Right lobe of liver (tissue), 6 donors: ENCODE measurements around the gene TMEM255B. TPM values are rescaled to one million over a fixed set of nuclear protein-coding genes. Genes with fewer than 3 reads are reported as not detected.
A peak's percentile ranks its signal among the peaks of the same experiment; 100 is the strongest.

Source experiments
- ATAC-seq, 4 donors: fragments of 200-7000 bp; cut with Tn5 transposase; one replicate each; pipeline ENCODE4 v1.9.1; 2020; ENCODE audit warnings: mild to moderate bottlenecking in 4 of 4, moderate library complexity in 4 of 4
- DNase-seq, 3 donors: peaks; one replicate each; pipeline ENCODE4 v3.0.0-alpha.2; 2020
- H3K27ac ChIP-seq, 3 donors: fragments of 200-600 bp; one replicate each; pipeline ENCODE4 v1.8.0; 2022
- H3K27me3 ChIP-seq, 2 donors: fragments of 200-600 bp; one replicate each; pipeline ENCODE4 v1.8.0; 2022
- H3K36me3 ChIP-seq, 4 donors: fragments of 200-600 bp; sonication (generic) in 1 of 4; one replicate each; pipeline versions ENCODE4 v1.5.1 to v1.8.0; 2017 to 2022; ENCODE audit warnings: control low read depth in 1 of 4
- H3K4me1 ChIP-seq, 4 donors: fragments of 200-600 bp; sonication (generic) in 1 of 4; one replicate each; pipeline versions ENCODE4 v1.5.1 to v1.8.0; 2017 to 2022; ENCODE audit warnings: control low read depth in 1 of 4
- H3K4me3 ChIP-seq, 3 donors: fragments of 200-600 bp; one replicate each; pipeline ENCODE4 v1.8.0; 2022
- H3K9me3 ChIP-seq, 4 donors: fragments of 200-600 bp; sonication (generic) in 1 of 4; one replicate each; pipeline versions ENCODE4 v1.5.1 to v1.8.0; 2017 to 2022; ENCODE audit warnings: control low read depth in 1 of 4
- POLR2A ChIP-seq: fragments of 450-650 bp; IDR thresholded peaks from one replicate; pipeline ENCODE4 v1.6.1; 2017; ENCODE audit warnings: antibody characterized with exemption, mild to moderate bottlenecking
- WGBS: methylation state at CpG from one replicate; pipeline ENCODE4 v1.1.6; 2018; ENCODE audit warnings: low coverage, low lambda C conversion rate; ENCODE audit not compliant: insufficient coverage; ENCODE audit errors: missing lambda C conversion rate; 5-methylcytosine and 5-hydroxymethylcytosine counted together
- intact Hi-C, 2 donors: fragments of 100-400 bp; cut with DNase I; formaldehyde crosslinking; loops; one replicate each; pipeline versions ENCODE4 v1.11.2 to v1.14.1; 2022
- total RNA-seq, 6 experiments: library from RNA; depleted of rRNA in 2 of 6; stranded (reverse); fragments of >200 nt in 2 of 6; fragmentation: NEBNext Ultra II Directional in 3 of 6; extraction: Animal tissue kit (Norgen Biotek cat#: 25700) in 3 of 6; gene quantifications; one replicate each; pipeline versions ENCODE4 v1.1.0 to v1.2.4, GENCODE V29; 2016 to 2023
- TF ChIP-seq, protein P1 (sequence below), 4 donors: fragments of 200-600 bp in 3 of 4; fragments of 450-650 bp in 1 of 4; IDR thresholded peaks; one replicate each; pipeline versions ENCODE4 v1.5.1 to v1.8.0; 2016 to 2022; ENCODE audit warnings: antibody characterized with exemption in 4 of 4, mild to moderate bottlenecking in 2 of 4
- donor health status: DM: no; HTN: yes; CAD: no.
- donor health status: DM: no; HTN: no; CAD: no.
- donor health status: DM: no; HTN: no; CAD: no.
- donor health status: DM: no; HTN: yes; CAD: no.
- donor health status: DM: no; HTN: yes; CAD: no.

Gene TMEM255B
- total RNA-seq, 6 experiments from 2014 or later, result 2.5 to 10.4 (median 6.2) TPM

DNA sequence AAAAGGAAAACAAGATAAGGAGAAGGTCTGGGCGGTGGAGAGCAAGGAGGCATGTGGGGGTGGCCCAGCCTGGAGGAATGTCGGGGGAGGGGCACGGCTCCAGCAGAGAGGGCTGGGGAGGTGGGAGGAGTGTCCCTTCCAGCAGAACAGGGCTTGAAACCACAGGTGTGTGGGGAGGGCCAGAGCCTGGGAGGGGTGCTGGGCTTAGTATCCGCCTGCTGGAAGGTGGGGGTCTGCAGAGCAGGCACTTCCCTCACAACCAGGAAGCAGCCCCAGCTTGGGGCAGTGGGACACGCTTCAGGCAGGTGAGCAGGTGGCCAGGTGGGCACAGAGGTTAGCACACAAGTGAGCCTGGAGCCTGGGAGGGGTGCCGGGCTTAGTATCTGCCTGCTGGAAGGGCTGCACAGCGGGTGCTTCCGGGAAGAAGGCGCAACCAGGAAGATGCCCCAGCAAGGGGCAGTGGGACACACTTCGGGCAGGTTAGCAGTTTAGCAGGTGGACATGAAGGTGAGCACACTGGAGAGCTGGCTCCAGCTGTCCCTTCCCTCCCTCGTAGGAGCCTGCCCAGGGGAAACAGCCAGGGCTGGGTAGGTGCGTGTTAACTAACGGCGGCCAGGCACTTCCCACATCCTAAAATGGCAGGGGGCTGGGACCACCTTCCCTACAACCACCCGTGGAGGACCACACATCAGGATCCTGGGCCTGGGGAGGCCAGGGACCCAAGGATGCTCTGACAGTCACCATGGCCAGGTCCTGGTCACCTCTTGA, 101.8 kb downstream of the TMEM255B start:
- Histone ChIP-seq H3K36me3 (no peaks in the 10 kb centered on the region), H3K27me3 (no peaks in the 10 kb centered on the region), H3K4me3 (no peak overlapping the region), H3K9me3 (no peaks in the 10 kb centered on the region), H3K27ac (no peak overlapping the region), H3K4me1 (peaks cover 0 to 39% (median 5%) of the 10 kb centered on the region in 4 donors)
- TF ChIP-seq, protein P1, sequence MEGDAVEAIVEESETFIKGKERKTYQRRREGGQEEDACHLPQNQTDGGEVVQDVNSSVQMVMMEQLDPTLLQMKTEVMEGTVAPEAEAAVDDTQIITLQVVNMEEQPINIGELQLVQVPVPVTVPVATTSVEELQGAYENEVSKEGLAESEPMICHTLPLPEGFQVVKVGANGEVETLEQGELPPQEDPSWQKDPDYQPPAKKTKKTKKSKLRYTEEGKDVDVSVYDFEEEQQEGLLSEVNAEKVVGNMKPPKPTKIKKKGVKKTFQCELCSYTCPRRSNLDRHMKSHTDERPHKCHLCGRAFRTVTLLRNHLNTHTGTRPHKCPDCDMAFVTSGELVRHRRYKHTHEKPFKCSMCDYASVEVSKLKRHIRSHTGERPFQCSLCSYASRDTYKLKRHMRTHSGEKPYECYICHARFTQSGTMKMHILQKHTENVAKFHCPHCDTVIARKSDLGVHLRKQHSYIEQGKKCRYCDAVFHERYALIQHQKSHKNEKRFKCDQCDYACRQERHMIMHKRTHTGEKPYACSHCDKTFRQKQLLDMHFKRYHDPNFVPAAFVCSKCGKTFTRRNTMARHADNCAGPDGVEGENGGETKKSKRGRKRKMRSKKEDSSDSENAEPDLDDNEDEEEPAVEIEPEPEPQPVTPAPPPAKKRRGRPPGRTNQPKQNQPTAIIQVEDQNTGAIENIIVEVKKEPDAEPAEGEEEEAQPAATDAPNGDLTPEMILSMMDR (IDR thresholded peaks at IDR 0.05), result no peak
- no peak for TF ChIP-seq POLR2A
- WGBS, result 61% methylated on average over 7 of the region's 15 CpGs
- intact Hi-C loops, result no loop called here
- DNase-seq (no peak), ATAC-seq (no peak)

DNA sequence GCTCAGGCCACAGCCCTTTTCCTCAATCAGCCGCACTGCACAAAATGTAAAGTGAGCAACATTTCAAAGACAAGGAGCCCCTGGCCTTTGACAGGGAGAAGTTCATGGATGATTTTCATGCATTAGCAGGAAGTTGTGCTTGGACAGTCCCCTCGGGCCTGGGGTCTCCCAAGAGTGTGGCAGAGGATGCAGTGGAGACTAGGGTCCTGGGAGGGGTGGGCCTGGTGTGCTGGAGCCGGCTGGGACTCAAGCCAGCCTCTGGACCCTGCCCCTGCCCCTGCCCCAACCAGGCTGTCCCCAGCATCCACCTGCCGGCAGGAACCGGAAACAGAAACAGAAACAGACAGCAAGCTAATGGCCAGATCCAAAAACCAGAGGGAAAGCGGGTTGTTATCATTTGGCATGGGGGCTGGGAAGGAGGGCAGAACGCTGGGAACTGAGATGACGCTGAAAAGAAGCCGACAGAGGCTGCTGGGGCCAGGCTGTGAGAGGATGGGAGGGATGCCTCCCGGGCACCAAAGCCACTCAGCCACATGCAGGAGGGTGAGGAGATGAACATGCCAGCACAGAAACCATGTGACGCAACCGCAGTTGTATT, 102.5 kb downstream of the TMEM255B start:
- no peak for DNase-seq
- Histone ChIP-seq H3K27me3 (no peaks in the 10 kb centered on the region), H3K27ac (no peak overlapping the region), H3K9me3 (no peaks in the 10 kb centered on the region), H3K4me3 (no peak overlapping the region), H3K36me3 (no peaks in the 10 kb centered on the region), H3K4me1 (peaks cover 0 to 34% (median 2%) of the 10 kb centered on the region in 4 donors)
- TF ChIP-seq POLR2A, result no peak
- TF ChIP-seq, protein P1 (IDR thresholded peaks at IDR 0.05), result no peak
- intact Hi-C loops, result no loop called here
- 72% methylated on average over 8 of the region's 12 CpGs for WGBS
- no peak for ATAC-seq

DNA sequence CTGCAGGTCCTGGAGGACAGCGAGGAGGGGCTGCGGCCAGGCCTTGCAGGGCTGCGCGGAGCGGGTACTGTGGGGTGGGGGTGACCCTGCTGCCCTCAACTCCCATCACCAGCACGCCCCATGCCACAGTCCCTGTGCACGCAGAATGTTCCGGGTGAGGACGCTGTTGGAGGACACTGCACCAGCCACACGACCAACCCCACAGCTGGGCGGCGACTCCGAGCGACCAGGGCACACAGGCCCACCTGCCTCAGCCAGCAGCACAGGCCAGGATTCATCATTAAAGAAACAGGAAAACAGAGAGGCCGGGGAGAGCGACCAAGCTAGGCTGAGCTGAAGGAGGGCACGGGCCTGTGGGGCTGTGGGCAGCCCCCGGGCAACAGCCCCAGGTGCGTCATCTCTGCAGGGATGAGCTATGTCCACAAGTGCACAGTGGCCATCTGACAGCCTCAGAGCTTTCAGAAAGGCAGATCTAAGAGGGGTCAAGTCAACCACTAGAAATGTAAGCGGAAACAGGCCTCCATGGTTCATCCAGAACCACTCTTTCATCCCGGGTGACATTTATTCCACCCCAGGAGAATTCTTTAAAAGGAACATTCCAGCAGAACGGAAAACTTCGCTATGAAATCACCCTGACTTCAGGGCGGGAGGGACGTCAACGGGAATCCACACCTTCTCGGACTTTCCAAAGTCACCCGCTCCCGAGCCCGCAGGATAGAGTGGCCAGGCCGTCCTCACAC, 103.3 kb downstream of the TMEM255B start:
- Histone ChIP-seq H3K27ac (peak overlapping the region in 2 of 3 donors; percentile 63 to 78), H3K36me3 (no peaks in the 10 kb centered on the region), H3K4me1 (peaks cover 0 to 26% (median 0%) of the 10 kb centered on the region in 4 donors), H3K4me3 (peak overlapping the region; percentile 58 to 72 (median 66)), H3K27me3 (no peaks in the 10 kb centered on the region), H3K9me3 (no peaks in the 10 kb centered on the region)
- TF ChIP-seq POLR2A, result no peak
- TF ChIP-seq, protein P1 (IDR thresholded peaks at IDR 0.05), result no peak
- no peak for ATAC-seq
- no peak for DNase-seq
- 66% methylated on average over 10 of the region's 31 CpGs for WGBS
- intact Hi-C loops, result no loop called here

DNA sequence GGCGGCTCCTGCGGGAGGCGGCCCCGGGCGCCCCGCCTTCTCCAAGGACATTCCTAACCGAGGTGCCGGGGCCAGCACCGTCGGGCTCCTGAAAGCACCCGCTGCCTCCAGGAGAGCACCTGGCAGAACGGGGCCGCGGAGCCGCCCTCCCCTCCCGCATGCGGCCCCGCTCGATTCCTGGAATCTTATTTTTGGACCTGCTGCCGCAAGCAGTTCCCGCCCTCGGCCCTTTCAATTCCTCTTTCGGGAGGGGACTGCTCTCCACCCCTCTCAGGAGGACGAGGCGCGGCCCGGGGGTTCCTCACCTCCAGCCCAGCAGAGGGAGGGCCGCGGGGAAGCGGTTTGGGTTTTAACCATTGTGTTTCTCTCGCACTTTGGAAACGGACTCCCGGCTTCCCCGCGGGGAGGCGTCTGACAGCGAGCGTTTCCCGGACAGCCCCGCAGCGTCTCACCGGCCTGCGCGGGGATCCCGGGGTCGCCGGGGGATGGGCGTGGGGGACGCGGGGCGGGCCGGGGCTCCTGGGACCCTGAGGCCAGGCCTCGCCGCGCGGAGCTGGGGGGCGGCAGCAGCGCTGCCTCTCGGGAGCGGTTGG, 104.0 kb downstream of the TMEM255B start:
- Histone ChIP-seq H3K27ac (peak overlapping the region; percentile 21 to 78 (median 63)), H3K9me3 (no peaks in the 10 kb centered on the region), H3K4me3 (peak overlapping the region; percentile 58 to 72 (median 66)), H3K27me3 (no peaks in the 10 kb centered on the region), H3K4me1 (peaks cover 0 to 25% (median 0%) of the 10 kb centered on the region in 4 donors), H3K36me3 (no peaks in the 10 kb centered on the region)
- DNase-seq (peak in 1 of 3 donors; percentile 64), ATAC-seq (peak; percentile 41 to 54 (median 46))
- intact Hi-C loops, result no loop called here
- TF ChIP-seq POLR2A, result no peak
- TF ChIP-seq, protein P1 (IDR thresholded peaks at IDR 0.05), result no peak
- WGBS, result 6% methylated on average over 7 of the region's 60 CpGs
